Neural cell (in vitro differentiated cells): ENCODE measurements around the gene ZBP1. TPM values are rescaled to one million over a fixed set of nuclear protein-coding genes. Genes with fewer than 3 reads are reported as not detected.
"Not testable (repeated sequence)": the region's sequence is repeated elsewhere in the genome, so short reads cannot be mapped to it uniquely, and the experiment has no call there.

ENCODE experiments used
- H2AFZ ChIP-seq: fragments of 200-600, 300-800 bp; sonication (generic), shearing (Covaris generic); 2 replicates; pipeline ENCODE4 v1.6.0; 2014; ENCODE audit warnings: low read depth, mild to moderate bottlenecking, antibody characterized with exemption, low read length, moderate library complexity
- H3F3A ChIP-seq: fragments of 200-600 bp; shearing (Covaris generic); 2 replicates; pipeline ENCODE4 v1.6.1; 2016; ENCODE audit warnings: mild to moderate bottlenecking, moderate library complexity, mixed read lengths, antibody characterized with exemption, low read length; ENCODE audit not compliant: insufficient read depth, poor library complexity, severe bottlenecking
- H3K27ac ChIP-seq: fragments of 200-600, 300-800 bp; sonication (generic), shearing (Covaris generic); 2 replicates; pipeline ENCODE4 v1.5.1; 2014; ENCODE audit warnings: mild to moderate bottlenecking, low read length, moderate library complexity
- H3K27me3 ChIP-seq: fragments of 300-800, 200-600 bp; sonication (generic), shearing (Covaris generic); 2 replicates; pipeline ENCODE4 v1.6.0; 2014; ENCODE audit warnings: mild to moderate bottlenecking, low read depth, low read length, moderate library complexity; ENCODE audit not compliant: insufficient read depth
- H3K36me3 ChIP-seq: fragments of 300-800, 200-600 bp; sonication (generic), shearing (Covaris generic); 2 replicates; pipeline ENCODE4 v1.5.1; 2014; ENCODE audit warnings: mild to moderate bottlenecking, antibody characterized with exemption, low read length, moderate library complexity; ENCODE audit not compliant: insufficient read depth
- H3K4me2 ChIP-seq: fragments of 300-800, 200-600 bp; sonication (generic), shearing (Covaris generic); 2 replicates; pipeline ENCODE4 v1.6.0; 2014; ENCODE audit warnings: mild to moderate bottlenecking, low read length
- H3K4me3 ChIP-seq: fragments of 300-800, 200-600 bp; sonication (generic), shearing (Covaris generic); 2 replicates; pipeline ENCODE4 v1.5.1; 2014; ENCODE audit warnings: mild to moderate bottlenecking, low read length, moderate library complexity
- H3K79me2 ChIP-seq: fragments of 200-600 bp; shearing (Covaris generic); replicated peaks from 2 replicates; pipeline ENCODE4 v1.6.0; 2014; ENCODE audit warnings: mild to moderate bottlenecking, low read length, moderate library complexity; ENCODE audit not compliant: insufficient read depth
- H3K9ac ChIP-seq: fragments of 300-800, 200-600 bp; sonication (generic), shearing (Covaris generic); 2 replicates; pipeline ENCODE4 v1.6.1; 2016; ENCODE audit warnings: mild to moderate bottlenecking, low read length, mixed read lengths
- H3K9me2 ChIP-seq: fragments of 200-600 bp; shearing (Covaris generic); 2 replicates; pipeline ENCODE4 v1.6.1; 2016; ENCODE audit warnings: mild to moderate bottlenecking, low read length, mixed read lengths; ENCODE audit not compliant: insufficient read depth
- H3K9me3 ChIP-seq: fragments of 200-600, 300-800 bp; sonication (generic), shearing (Covaris generic); 2 replicates; pipeline ENCODE4 v1.6.1; 2016; ENCODE audit warnings: mild to moderate bottlenecking, mixed run types, low read length, moderate library complexity, mixed read lengths
- H4K20me1 ChIP-seq: fragments of 200-600 bp; shearing (Covaris generic); 2 replicates; pipeline ENCODE4 v1.6.1; 2016; ENCODE audit warnings: mild to moderate bottlenecking, mixed run types; ENCODE audit not compliant: insufficient read depth
- EP300 ChIP-seq: fragments of 450-650 bp; conservative IDR thresholded peaks from 2 replicates; pipeline ENCODE4 v1.6.1; 2014; ENCODE audit warnings: antibody characterized with exemption, mild to moderate bottlenecking, moderate library complexity; ENCODE audit not compliant: poor library complexity, severe bottlenecking
- EZH2 ChIP-seq: fragments of 200-600, 300-800 bp; shearing (Covaris generic), sonication (generic); IDR thresholded peaks from 2 replicates; pipeline ENCODE4 v1.6.1; 2014; ENCODE audit warnings: antibody characterized with exemption, low read length, borderline replicate concordance, mild to moderate bottlenecking; ENCODE audit not compliant: insufficient read depth, poor library complexity, severe bottlenecking
- MXI1 ChIP-seq: fragments of 450-650 bp; conservative IDR thresholded peaks from 2 replicates; pipeline ENCODE4 v1.6.1; 2014; ENCODE audit warnings: antibody characterized with exemption, mild to moderate bottlenecking; ENCODE audit not compliant: poor library complexity, severe bottlenecking
- POLR2AphosphoS5 ChIP-seq: IDR thresholded peaks from 2 replicates; pipeline ENCODE4 v1.6.1; 2012
- RAD21 ChIP-seq: fragments of 450-650 bp; conservative IDR thresholded peaks from 2 replicates; pipeline ENCODE4 v1.6.1; 2014; ENCODE audit warnings: antibody characterized with exemption, mild to moderate bottlenecking, moderate library complexity
- SMC3 ChIP-seq: fragments of 450-650 bp; conservative IDR thresholded peaks from 2 replicates; pipeline ENCODE4 v1.6.1; 2014; ENCODE audit warnings: antibody characterized with exemption, mild to moderate bottlenecking, moderate library complexity; ENCODE audit not compliant: poor library complexity
- TAF1 ChIP-seq: IDR thresholded peaks from 2 replicates; pipeline ENCODE4 v1.6.1; 2012; ENCODE audit warnings: low read depth
- polyA plus RNA-seq: library from polyadenylated mRNA; depleted of rRNA; stranded (reverse); fragments of >200 nt; gene quantifications from 2 replicates; pipeline ENCODE4 v1.2.3, GENCODE V29; 2014
- TF ChIP-seq, protein P1 (sequence below): IDR thresholded peaks from 2 replicates; pipeline ENCODE4 v1.6.1; 2012; ENCODE audit warnings: borderline replicate concordance
- TF ChIP-seq, protein P2 (sequence below): fragments of 450-650 bp; IDR thresholded peaks from 2 replicates; pipeline ENCODE4 v1.5.1; 2014; ENCODE audit warnings: antibody characterized with exemption, mild to moderate bottlenecking, moderate library complexity; ENCODE audit not compliant: poor library complexity, severe bottlenecking

The ZBP1 gene
- polyA plus RNA-seq, 1 donor from 2014 or later, result not detected

DNA sequence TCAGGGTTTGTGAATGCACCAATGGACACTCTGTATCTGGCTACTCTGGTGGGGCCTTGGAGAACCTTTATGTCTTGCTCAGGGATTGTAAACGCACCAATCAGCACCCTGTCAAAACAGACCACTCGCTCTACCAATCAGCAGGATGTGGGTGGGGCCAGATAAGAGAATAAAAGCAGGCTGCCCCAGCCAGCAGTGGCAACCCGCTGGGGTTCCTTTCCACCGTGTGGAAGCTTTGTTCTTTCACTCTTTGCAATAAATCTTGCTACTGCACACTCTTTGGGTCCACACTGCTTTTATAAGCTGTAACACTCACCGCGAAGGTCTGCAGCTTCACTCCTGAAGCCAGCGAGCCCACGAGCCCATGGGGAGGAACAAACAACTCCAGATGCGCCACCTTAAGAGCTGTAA lies 9.3 kb upstream of the ZBP1 start:
- H3K4me3 ChIP-seq, result not testable (repeated sequence)

DNA sequence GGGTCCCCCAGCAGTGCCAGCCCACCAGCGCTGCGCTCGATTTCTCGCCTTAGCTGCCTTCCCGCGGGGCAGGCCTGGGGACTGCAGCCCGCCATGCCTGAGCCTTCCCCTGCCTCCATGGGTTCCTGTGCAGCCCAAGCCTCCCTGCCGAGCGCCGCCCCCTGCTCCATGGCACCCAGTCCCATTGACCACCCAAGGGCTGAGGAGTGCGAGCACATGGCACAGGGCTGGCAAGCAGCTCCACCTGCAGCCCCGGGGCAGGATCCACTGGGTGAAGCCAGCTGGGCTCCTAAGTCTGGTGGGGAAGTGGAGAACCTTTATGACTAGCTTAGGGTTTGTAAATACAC lies 8.7 kb upstream of the ZBP1 start:
- not testable (repeated sequence) for H3K27me3 ChIP-seq, H2AFZ ChIP-seq, H3K4me2 ChIP-seq, H3K36me3 ChIP-seq, H3K4me3 ChIP-seq, H4K20me1 ChIP-seq, H3F3A ChIP-seq, H3K79me2 ChIP-seq, H3K9me3 ChIP-seq, H3K9me2 ChIP-seq, H3K9ac ChIP-seq, H3K27ac ChIP-seq

More for the DNA sequence above, 9.3 kb upstream of the ZBP1 start:
- not testable (repeated sequence) for H2AFZ ChIP-seq, H3F3A ChIP-seq, H3K79me2 ChIP-seq, H3K27me3 ChIP-seq, H3K9ac ChIP-seq, H3K4me2 ChIP-seq, H3K9me3 ChIP-seq, H4K20me1 ChIP-seq, H3K9me2 ChIP-seq, H3K27ac ChIP-seq, H3K36me3 ChIP-seq

DNA sequence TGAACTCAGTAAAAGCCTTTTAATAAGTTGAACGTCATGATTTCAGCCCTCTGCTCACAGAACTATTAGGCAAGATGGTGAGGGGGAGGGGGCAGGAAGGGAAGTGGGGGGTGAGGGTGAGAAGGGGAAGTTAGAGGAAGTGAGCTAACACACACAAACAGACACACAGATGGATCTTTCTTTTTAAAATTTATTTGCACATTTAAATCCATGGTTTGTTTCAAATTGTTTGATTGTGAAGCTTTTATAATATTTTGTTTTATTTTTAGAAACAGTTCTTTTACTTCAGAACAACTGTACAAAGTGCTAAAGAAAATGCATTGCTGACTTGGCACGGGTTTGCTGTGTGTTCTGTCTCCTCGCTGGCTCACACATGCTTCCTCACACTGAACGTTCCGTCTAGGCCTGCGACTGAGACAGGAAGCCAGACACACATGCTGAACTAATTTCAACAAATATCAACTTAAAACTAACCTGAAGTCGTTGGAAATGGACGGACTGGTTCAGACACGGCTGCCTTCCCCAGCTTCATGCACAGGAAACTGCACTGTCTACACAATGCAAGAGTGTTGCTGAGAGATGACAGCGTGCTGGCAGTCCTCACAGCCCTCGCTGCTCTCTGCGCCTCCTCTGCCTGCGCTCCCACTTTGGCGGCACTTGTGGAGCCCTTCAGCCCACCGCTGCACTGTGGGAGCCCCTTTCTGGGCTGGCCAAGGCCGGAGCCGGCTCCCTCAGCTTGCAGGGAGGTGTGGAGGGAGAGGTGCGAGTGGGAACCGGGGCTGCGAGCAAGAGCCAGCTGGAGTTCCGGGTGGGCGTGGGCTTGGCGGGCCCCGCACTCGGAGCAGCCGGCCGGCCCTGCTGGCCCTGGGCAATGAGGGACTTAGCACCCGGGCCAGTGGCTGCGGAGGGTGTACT lies 8.1 kb upstream of the ZBP1 start:
- Histone ChIP-seq H3K9me3 (no peaks in the 10 kb centered on the region), H3K4me3 (no peak overlapping the region), H3K4me2 (no peak overlapping the region), H2AFZ (no peak overlapping the region), H3F3A (no peaks in the 10 kb centered on the region), H3K36me3 (no peaks in the 10 kb centered on the region), H4K20me1 (no peaks in the 10 kb centered on the region), H3K79me2 (no peaks in the 10 kb centered on the region), H3K9me2 (no peaks in the 10 kb centered on the region), H3K9ac (no peak overlapping the region), H3K27ac (no peak overlapping the region), H3K27me3 (no peaks in the 10 kb centered on the region)
- no peak for TF ChIP-seq MXI1
- TF ChIP-seq SMC3, result no peak
- no peak for TF ChIP-seq EP300
- no peak for TF ChIP-seq POLR2AphosphoS5
- TF ChIP-seq, protein P1, sequence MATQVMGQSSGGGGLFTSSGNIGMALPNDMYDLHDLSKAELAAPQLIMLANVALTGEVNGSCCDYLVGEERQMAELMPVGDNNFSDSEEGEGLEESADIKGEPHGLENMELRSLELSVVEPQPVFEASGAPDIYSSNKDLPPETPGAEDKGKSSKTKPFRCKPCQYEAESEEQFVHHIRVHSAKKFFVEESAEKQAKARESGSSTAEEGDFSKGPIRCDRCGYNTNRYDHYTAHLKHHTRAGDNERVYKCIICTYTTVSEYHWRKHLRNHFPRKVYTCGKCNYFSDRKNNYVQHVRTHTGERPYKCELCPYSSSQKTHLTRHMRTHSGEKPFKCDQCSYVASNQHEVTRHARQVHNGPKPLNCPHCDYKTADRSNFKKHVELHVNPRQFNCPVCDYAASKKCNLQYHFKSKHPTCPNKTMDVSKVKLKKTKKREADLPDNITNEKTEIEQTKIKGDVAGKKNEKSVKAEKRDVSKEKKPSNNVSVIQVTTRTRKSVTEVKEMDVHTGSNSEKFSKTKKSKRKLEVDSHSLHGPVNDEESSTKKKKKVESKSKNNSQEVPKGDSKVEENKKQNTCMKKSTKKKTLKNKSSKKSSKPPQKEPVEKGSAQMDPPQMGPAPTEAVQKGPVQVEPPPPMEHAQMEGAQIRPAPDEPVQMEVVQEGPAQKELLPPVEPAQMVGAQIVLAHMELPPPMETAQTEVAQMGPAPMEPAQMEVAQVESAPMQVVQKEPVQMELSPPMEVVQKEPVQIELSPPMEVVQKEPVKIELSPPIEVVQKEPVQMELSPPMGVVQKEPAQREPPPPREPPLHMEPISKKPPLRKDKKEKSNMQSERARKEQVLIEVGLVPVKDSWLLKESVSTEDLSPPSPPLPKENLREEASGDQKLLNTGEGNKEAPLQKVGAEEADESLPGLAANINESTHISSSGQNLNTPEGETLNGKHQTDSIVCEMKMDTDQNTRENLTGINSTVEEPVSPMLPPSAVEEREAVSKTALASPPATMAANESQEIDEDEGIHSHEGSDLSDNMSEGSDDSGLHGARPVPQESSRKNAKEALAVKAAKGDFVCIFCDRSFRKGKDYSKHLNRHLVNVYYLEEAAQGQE, result no peak
- TF ChIP-seq TAF1, result no peak
- TF ChIP-seq RAD21, result no peak
- TF ChIP-seq, protein P2, sequence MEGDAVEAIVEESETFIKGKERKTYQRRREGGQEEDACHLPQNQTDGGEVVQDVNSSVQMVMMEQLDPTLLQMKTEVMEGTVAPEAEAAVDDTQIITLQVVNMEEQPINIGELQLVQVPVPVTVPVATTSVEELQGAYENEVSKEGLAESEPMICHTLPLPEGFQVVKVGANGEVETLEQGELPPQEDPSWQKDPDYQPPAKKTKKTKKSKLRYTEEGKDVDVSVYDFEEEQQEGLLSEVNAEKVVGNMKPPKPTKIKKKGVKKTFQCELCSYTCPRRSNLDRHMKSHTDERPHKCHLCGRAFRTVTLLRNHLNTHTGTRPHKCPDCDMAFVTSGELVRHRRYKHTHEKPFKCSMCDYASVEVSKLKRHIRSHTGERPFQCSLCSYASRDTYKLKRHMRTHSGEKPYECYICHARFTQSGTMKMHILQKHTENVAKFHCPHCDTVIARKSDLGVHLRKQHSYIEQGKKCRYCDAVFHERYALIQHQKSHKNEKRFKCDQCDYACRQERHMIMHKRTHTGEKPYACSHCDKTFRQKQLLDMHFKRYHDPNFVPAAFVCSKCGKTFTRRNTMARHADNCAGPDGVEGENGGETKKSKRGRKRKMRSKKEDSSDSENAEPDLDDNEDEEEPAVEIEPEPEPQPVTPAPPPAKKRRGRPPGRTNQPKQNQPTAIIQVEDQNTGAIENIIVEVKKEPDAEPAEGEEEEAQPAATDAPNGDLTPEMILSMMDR, result no peak
- TF ChIP-seq EZH2, result no peak
